Hematopoietic multipotent progenitor cell (in vitro differentiated cells): ENCODE results near the gene OBP2B. TPM values are rescaled to one million over a fixed set of nuclear protein-coding genes. Genes with fewer than 3 reads are reported as not detected.
"Not testable (repeated sequence)": the region's sequence is repeated elsewhere in the genome, so short reads cannot be mapped to it uniquely, and the experiment has no call there.

ENCODE experiments used
- DNase-seq, 3 donors: peaks; one replicate each; pipeline ENCODE4 v3.0.0-alpha.2; 2011 to 2015; ENCODE audit warnings: low read depth in 2 of 3, low spot score in 2 of 3
- total RNA-seq: library from RNA; depleted of rRNA; stranded (reverse); fragments of >200 nt; gene quantifications from one replicate; pipeline ENCODE4 v1.2.3, GENCODE V29; 2012

OBP2B gene
- total RNA-seq, 1 donor, result not detected

DNA sequence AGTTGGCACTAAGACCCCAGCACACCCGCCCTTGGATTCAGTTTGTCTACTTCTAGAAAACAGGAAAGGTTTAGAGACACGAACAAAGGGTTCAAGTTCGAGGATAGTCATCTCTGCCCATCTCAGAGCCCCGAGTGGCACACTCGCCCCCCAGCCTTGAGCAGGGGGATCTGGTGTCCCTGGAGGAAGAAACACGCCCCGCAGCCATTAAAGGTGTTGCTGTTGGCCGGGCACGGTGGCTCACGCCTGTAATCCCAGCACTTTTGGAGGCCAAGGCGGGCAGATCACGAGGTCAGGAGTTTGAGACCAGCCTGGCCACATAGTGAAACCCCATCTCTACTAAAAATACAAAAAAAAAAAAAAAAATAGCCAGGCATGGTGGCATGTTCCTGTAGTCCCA is 39.4 kb downstream of the OBP2B start:
- DNase-seq, result not testable (repeated sequence)

DNA sequence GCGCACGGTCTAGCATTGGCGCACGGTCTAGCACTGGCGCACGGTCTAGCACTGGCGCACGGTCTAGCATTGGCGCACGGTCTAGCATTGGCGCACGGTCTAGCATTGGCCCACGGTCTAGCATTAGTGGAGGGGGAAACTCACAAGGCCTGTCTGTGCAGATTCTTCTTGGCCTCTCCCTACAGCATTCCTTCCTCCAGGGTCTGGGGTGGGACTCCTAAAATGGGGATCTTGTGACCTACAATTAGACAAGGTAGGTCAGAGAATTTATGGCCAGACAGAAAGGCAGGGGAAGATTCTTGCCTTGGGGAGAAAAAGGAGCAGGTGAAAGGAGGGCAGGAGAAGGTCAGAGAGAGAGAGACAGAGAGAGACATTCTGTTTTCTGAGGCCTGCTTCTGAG is 39.9 kb downstream of the OBP2B start:
- no peak for DNase-seq

DNA sequence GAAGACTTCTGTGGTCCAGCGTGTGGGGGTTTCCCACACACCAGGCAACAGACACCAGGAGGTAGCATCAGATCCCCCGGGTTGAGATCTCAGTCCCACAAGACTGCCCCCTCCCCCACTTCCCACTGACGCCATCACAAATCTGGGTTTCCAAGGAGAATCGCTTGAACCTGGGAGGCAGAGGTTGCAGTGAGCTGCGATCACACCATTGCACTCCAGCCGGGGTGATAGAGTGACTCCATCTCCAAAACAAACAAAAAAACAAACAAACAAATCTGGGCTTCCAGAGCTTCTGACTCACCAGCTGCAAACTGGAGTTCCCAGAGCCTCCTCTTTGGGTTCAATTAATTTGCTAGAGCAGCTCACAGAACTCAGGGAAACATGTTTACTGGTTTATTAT is 40.6 kb downstream of the OBP2B start:
- DNase-seq, result no peak

DNA sequence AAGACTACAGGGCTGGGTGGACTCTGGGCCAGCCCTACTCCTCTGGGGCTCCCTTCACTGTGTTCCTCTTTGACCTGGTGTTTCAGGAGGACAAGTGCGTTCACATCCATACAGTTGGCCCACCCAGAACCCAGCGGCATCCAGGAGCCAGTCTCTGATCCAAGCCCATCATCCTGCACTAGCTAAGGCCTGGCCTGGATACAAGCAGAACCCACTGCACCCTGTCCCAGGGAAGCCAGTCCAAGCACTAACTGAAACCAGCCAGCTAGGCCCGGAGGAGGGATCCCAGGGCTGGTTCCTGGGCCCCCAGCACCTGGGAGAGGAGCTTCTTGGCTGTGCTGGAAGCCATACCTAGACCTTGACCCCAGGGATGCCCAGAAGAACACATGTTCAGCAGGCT is 41.3 kb downstream of the OBP2B start:
- DNase-seq, result no peak

DNA sequence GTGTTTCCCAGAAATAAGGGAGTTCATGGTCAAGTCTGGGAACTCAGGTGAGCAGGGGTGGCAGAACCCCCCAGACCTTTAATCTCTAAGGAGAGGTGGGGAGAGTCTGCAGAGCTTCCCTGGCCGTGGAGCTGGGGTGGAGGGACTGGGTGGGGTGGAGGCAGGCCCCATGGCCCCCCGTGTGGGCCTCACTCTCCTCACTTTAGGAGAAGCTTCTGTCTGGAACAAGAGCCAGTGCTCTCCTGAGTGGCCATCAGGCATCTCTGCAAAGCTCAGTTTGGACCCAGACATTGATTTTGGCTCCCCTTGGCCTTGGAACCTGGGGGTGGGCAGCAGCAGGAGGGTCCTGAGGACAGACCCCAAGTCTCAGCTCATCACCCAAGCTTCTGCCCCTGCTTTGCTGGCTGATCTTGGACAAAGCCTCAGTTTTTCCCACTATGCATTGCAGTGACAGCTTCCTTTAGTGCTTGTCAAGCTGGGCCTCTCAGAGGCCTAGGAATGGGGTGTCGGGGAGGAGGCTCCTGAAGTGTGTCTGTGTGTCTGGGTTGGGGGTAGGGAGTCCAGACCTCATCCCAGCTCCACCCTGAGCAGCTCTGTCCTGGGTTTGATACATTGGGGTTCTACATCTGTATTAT is 41.8 kb downstream of the OBP2B start:
- no peak for DNase-seq

DNA sequence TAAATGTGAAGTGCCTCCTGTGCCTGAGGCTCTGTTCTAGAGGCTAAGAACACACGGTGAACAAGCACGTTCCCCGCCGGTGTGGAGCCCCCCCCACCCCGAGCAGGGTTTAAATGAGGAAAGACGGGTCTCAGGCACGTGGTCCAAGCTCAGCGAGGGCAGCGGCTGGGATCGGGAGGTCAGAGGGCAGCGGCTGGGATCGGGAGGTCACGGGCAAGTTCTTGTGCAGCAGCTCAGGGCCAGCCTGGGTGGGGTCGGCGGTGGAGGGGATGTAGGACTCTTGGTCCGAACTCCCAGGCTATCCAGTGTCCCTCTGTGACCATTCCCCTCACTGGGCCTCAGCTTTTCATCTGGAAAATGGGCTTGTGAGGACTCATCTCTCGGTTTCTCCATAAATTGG is 42.7 kb downstream of the OBP2B start:
- no peak for DNase-seq

DNA sequence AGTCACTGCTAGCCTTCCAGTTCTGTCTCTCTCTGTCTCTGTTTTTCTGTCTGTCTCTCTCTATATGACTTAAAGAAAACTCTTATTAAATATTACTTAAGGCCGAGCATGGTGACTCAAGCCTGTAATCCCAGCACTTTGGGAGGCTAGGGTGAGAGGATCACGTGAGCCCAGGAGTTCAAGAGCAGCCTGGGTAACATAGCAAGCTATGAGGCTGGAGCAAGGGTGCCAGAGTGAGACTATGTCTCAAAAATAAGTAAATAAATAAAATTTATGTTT is 43.7 kb downstream of the OBP2B start:
- no peak for DNase-seq

DNA sequence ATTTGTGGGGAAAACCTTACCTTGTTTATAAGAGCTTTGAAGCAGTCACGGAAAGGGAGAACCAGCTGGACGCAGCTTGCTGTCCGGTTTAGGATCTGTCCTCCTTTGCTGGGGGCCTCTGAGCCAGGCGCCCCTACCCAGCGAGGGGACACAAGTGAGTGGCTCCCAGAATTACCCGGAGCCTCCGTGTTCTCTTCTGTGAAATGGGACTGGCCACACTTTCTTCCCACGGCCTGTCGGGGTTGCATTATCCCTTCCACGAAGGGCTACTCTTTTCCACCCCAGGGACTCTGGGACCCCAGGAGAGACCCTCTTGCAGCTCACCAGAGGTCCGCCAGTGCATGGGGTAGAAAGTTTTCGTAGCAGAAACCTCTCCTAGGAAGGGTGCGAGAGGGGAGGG is 44.9 kb downstream of the OBP2B start:
- DNase-seq, result no peak

DNA sequence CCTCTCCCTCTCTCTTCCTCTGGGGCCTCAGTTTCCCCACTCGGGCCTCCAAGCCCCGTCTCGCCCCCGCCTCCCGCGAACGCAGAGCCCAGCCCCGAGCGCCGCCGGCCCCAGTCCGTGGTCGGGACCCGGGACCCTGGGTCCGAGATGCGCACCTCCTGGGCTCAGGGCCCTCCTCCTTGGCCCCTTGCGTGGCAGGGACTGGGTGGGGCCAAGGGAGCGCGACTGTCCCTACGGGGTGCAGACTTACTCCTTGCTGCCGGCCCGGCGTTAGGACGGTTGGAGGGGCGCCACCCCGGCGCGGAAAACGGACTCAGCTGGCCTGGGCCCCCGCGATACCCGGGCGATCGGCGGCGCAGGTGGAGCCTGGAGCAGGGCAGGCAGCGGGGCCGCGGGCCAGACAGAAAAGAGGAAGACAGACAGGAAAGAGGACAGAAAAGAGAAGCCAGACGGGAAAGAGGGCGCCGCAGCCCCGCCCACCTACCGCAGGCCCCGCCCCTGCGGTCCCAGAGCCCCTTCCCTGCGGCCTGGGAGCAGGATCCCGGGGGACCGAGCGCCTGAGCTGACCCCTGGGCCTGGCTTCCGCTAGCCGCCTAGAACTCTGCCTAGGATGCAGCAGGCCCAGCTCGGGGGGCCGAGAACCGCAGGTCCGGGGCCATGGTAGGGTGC is 45.4 kb downstream of the OBP2B start, which contains the start of gene GBGT1:
TSS of gene GBGT1 (minus strand) at position 411 of the 669 bp plus-strand sequence. CDS start 1,502 bp downstream, outside the sequence.
- DNase-seq, result peak in 2 of 3 donors; percentile 65 to 77

DNA sequence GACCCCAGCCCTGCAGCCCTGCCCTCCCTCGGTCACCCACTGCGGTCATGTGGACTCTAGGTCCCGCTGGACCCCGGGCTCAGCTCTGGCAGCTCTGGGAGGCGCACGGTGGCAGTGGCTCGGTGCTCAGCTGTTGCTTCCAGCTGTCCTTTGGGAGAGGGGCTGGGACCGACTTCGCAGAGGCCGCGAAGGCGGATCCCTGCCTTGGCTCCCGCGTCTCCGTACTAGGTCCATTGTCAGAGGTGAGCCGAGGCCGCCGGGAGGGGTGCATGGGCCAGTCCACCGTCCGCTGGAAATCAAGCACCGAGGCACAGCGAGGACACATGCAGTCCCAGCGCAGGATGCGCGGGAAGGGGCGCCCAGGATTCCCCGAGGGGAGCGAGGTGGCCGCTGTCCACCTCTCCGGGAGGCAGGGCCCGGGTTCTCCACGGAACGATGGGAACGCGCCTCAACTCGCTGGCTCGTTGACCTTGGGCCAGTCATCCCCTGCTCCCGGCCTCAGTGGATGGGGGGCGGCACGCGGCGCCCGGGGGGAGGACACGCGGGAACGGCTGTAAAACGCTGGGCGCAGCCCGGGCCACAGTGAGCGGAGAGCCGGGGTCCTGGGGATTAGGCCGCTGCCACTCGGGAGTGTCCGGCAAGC is 46.1 kb downstream of the OBP2B start:
- no peak for DNase-seq

DNA sequence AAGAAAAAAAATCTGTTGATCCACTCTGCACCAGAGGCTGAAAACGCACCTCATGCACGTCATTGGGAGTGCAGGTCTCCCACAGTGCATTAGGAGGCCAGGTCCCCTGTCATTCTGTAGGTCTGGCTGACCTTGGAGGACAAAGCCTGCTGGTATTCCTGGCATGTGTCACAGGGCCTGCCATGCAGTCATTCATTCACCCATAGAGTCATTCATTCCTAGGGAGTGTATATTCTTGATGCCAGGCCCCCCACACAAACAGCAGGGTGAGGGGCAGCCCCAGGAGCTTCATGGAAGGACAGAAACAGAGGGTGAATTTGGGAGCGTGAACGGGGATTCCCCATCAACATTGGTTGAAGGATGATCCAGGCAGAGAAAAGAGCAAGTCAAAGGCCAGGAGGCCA is 47.5 kb downstream of the OBP2B start:
- no peak for DNase-seq

DNA sequence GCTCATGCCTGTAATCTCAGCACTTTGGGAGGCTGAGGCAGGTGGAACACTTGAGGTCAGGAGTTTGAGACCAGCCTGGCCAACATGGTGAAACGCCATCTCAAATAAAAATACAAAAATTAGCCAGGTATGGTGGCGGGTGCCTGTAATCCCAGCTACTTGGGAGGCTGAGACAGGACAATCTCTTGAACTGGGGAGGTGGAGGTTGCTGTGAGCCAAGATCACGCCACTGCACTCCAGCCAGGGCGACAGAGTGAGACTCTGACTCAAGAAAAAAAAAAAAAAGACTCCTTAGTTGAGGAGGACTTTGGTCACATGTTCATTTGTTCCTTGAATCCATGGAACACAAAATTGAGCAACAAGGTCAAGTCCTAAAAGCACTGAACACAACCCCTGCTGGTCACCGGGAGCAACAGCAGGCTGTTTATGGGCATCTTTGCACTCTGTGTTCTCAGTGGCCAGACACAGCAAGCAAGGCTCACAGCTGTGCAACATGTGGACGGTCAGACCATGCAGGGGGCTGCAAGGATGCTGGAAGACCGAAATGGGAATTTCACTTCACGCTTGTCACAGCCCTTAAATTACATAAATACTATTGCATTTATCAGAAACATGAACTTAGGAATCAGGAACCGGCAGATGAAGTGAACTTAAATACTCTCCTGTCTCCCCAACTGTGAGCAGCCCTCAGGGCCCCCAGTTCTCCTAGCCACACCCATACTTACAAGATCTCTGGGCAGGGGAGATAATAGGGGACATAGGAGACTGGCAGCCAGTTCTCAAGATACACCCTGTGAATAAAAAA is 48.1 kb downstream of the OBP2B start:
- peak in 1 of 3 donors; percentile 60 for DNase-seq

DNA sequence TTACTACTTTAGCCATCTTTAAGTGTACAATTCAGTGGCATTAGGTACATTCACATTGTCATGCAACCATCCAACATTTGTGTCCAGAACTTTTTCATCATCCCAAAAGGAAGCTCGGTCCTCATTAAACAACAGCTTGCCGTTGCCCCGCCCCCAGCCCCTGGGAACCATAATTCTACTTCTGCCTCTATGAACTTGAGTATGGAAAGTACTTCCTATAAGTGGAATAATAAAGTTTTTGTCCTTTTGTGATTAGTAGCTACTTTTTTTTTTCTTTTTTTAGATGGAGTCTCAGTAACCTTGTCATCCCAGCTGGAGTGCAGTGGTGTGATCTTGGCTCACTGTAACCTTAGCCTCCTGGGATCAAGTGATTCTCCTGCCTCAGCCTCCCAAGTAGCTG is 50.4 kb downstream of the OBP2B start:
- DNase-seq, result no peak

Other genes with a start within 250 kb of the OBP2B start
- gene GFI1B, start 230.6 kb downstream of the OBP2B start, total RNA-seq, result 72.4 TPM
- gene GTF3C5, start 178.3 kb downstream of the OBP2B start, total RNA-seq, result 76.2 TPM
- 1.3 TPM for gene CEL, start 147.3 kb downstream of the OBP2B start, total RNA-seq
- 139 TPM for gene RALGDS, start 88.0 kb downstream of the OBP2B start, total RNA-seq
- gene GBGT1, start 45.3 kb downstream of the OBP2B start, total RNA-seq, result 54.9 TPM
- 26.7 TPM for gene ABO, start 66.0 kb upstream of the OBP2B start, total RNA-seq
- gene SURF6, start 126.9 kb upstream of the OBP2B start, total RNA-seq, result 19.4 TPM
- 27.5 TPM for gene MED22, start 138.9 kb upstream of the OBP2B start, total RNA-seq
- gene RPL7A, start 139.0 kb upstream of the OBP2B start, total RNA-seq, result 3,489 TPM
- 22.9 TPM for gene SURF1, start 147.2 kb upstream of the OBP2B start, total RNA-seq
- 11.3 TPM for gene SURF2, start 147.3 kb upstream of the OBP2B start, total RNA-seq
- 196 TPM for gene SURF4, start 166.8 kb upstream of the OBP2B start, total RNA-seq
- 0.81 TPM for gene STKLD1, start 167.1 kb upstream of the OBP2B start, total RNA-seq
- 29.9 TPM for gene REXO4, start 208.8 kb upstream of the OBP2B start, total RNA-seq
- gene ADAMTS13, start 213.1 kb upstream of the OBP2B start, total RNA-seq, result 1.6 TPM